AML-193 (cell line): ENCODE measurements around the gene FDXR.
"Not testable (repeated sequence)": the region's sequence is repeated elsewhere in the genome, so short reads cannot be mapped to it uniquely, and the experiment has no call there.

Experiments
- DNase-seq, 2 experiments: peaks; one replicate each; lab custom pipeline; 2025; lab: John Stamatoyannopoulos, UW

The FDXR gene

GRCh38 chr17:74872313-74873036 lies at the start of gene FDXR:
Gene FDXR, minus strand, starts transcription at chr17:74872994. Its CDS starts 50 bp downstream, at chr17:74872944.
- DNase-seq: no peak

- DNase-seq: no peak
Measured at GRCh38 chr17:74922172-74922571, 49.4 kb upstream of the FDXR start.

- DNase-seq: no peak
Measured at GRCh38 chr17:74921769-74922168, 49.0 kb upstream of the FDXR start.

- DNase-seq: no peak
Measured at GRCh38 chr17:74921026-74921681, 48.4 kb upstream of the FDXR start.

DNA sequence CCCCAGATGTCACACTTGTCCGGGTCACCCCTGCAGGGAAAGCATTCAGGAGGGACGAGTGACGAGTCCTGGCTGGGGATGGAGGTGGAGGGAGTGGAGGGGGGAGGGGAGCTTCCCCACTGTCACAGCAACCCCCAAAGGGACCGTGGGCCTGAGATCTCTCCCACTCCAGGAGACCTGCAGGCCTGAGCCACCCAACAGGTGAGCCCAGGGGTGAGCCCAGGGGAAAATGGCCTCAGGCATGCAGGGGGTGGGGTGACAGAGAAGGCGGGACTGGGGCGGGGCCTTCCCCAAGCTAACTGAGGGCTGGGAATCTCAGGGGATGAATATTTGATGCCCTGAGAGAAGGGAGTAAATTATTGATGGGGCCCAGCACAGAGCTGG lies 47.8 kb upstream of the FDXR start:
- DNase-seq: no peak

DNA sequence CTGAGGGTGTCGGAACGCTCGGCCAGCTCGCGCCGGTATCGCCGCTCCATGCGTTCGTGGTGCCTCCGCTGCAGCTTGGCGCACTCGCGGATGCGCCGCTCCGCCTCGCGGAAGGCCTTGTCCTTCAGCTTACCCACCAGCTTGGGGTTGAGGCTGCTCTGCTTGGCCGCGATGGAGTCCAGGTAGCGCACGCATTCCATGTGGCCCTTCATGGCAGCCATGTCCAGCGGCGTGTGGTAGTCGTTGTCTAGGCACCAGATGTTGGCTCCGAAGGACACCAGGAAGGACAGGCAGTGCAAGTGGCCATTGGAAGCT lies 47.5 kb upstream of the FDXR start:
- DNase-seq: no peak

DNA sequence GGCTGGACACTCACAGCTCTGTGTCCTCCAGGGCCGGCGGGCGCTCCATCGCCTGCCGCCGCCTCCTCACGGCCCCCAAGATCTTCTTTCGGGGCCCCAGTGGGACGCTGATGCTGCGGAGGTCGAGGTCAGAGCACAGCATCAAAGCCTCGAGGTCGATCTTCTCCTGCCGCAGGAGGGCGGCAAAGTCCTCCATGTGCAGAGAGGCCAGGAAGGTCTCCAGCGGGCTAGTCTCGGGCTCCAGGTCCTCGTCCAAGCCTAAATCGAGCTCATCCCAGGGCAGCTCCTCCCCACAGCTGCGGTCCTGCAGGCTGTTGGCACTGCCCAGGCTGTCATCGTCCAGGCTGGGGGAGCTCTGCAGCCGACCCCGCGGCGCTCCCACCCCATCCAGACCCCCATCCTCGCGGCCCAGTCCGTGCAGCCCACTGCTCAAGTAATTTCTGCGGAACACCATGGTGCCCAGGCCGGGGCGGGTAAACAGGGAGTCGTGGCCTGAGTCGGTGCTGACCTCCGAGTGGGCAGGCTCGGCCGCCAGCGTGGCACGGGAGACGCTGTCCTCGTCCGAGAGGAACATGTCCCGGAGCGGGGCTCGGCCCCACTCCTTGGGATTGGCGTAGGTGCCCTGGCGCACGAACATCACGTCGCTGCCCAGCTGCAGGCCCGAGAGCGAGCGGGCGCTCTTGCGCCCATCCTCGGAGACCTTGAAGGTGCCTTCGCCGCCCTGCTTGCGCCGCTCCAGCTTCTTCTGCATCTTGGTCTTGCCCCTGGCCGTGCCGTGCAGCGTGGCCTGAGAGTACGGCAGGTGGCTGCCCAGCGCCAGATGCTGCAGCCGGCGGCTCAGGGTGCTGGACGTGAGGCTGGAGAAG lies 46.9 kb upstream of the FDXR start:
- DNase-seq: no peak

DNA sequence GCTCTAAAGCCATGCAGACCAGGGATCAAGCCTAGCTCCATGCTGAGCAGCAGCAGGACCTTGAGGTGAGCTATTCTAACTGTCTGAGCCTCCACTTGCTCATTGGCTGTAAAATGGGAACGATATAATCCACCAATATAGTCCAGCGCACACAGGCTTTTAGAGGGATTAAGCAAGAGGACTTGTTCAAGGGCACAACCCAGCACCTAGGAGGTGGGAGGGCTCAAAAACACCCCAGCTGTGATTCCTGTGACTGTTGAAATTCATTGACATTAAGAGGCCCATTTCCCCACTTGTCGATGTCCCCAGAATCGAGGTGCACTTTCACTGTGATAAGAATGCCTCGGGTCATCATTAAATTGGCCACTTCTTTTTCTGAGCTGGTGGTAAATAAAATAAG lies 46.1 kb upstream of the FDXR start:
- DNase-seq: no peak

GRCh38 chr17:74917430-74917829 lies 44.6 kb upstream of the FDXR start:
- peak; percentile 44 to 63 for DNase-seq

- no peak for DNase-seq
Measured at GRCh38 chr17:74916851-74917199, 44.0 kb upstream of the FDXR start.

DNA sequence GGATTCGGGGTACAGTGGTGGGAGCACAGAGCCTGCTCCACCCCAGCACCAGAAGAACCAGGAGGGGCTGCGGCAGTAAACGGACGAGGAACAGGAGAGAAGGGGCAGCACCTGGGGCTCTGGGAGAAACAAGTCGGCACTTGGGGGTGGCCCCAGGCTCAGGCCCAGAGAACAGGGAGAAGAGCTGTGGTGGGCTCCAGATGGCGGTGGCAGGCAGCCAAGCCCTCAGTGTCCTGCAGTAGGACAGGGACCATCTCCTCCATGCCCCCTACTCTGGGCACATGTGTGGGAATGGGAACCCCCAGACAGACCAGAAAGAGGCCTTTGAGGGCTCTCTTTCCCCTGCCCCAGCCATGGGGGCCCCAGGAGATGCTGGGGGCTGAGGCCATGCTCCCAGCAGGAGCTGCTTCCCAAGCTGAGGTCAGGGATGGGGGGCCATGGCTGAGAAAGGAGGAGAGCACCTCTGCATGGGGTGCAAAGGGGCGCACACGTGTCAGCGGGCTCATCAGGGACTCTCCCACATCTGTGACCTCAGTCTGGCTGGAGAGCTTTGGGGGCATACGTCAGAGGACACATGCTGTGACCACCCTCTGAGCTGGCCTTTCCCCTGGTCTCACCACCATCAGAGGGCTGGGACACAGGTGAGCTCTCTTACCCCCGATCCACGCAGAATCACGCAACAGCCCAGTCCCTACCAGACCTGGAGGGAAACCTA lies 43.5 kb upstream of the FDXR start:
- DNase-seq: no peak

DNA sequence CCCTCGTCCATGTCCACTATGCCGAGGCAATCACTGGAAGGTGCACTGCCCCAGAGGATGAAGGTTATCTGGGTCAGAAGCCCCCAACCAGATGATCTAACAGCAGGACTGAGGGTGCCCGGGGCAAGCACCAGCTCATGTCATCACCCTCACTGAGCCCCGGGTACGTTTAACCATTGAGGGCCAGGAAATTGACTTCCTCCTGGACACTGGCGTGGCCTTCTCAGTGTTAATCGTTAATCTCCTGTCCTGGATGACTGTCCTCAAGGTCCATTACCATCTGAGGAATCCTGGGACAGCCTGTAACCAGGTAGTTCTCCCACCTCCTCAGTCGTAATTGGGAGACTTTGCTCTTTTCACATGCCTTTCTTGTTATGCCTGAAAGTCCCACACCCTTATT lies 38.6 kb upstream of the FDXR start:
- not testable (repeated sequence) for DNase-seq

DNA sequence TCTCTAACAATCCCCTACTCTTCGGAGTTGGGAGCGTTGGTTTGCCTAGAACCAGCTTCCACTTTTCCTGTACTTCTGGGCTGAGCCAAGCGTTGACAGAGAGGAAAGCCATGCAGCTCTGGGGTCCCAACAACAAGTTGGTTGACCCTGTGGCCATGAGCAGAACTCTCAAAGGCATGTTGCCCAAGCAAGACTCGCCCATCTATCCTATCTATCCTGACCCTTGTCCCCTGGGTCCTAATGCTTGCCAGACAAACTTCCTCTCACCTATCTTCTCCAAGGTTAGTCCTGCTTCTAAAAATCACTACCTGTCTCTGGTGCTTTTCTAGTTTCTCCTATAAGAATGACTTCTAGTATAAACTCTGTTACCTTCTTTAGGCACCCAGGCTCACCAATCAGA lies 36.3 kb upstream of the FDXR start:
- DNase-seq: not testable (repeated sequence)

DNA sequence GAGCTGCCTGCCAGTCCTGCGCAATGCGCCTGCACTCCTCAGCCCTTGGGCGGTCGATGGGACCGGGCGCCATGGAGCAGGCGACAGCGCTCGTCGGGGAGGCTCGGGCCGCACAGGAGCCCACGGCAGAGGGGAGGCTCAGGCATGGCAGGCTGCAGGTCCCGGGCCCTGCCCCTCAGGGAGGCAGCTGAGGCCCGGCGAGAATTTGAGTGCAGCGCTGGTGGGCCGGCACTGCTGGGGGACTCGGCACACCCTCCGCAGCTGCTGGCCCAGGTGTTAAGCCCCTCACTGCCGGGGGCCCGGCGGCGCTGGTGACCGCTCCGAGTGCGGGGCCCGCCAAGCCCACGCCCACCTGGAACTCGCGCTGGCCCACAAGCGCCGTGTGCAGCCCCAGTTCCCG lies 34.2 kb upstream of the FDXR start:
- DNase-seq: no peak

- DNase-seq: not testable (repeated sequence)
Measured at GRCh38 chr17:74906214-74906793, 33.5 kb upstream of the FDXR start.

- DNase-seq: no peak
Measured at GRCh38 chr17:74904687-74905409, 32.1 kb upstream of the FDXR start.

DNA sequence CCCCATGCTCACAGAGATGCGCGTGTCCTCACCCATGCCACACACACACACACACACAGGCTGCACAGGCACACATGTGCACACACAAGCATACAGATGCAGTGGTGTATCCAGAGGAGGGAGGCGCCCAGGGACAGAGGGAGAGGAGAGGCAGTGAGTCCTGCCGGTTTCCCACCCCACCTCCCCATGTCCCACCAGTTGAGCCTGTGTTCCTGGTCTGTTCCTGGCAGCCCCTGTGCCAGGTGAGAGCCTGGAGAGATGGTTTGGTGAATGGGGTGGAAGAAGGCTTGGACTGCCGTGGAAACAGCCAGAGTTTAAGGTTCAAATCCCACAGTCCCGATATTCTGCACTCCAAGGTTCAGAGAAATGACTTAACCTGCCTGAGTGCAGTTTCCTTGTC lies 30.9 kb upstream of the FDXR start:
- no peak for DNase-seq

DNA sequence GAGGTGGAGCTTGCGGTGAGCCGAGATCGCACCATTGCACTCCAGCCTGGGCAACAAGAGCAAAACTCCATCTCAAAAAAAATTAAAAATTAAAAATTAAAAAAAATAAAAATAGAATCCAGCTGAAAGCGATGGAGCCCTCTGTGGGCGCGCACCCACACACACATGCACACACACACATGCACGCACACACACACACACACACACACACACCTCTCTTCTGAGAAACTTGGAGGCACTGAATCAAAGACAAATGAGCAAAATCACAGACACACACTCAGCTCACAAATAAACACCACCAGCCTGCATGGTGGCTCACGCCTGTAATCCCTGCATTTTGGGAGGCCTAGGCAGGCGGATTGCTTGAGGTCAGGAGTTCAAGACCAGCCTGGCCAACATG lies 30.2 kb upstream of the FDXR start:
- DNase-seq: no peak

- DNase-seq: no peak
Measured at GRCh38 chr17:74901353-74902135, 28.8 kb upstream of the FDXR start.

DNA sequence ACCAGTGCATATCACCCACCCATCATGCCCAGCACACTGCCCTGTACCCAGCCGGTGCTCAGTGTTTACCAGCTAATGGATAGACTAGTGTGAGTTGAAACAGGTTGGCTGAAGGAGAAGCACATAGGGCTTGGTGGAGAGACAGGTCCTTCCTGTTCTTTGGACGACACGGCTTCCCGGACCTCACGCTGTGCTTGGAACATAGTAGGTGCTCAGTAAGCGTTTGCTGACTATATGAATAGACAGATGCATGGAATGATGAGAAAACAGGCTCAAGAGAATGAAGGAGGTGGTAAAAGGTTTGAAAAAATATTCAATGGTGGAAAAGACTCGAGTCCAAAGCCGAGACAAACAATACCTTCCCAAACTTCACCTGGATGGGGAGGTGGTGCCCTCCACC lies 27.4 kb upstream of the FDXR start:
- DNase-seq: no peak
